ENCODE measurements around the gene ZFHX2. TPM values are rescaled to one million over a fixed set of nuclear protein-coding genes. Genes with fewer than 3 reads are reported as not detected.

ZFHX2 gene
- total and polyA plus RNA-seq, 8 donors = 2.9 to 6.2 (median 4.9) TPM

- DNase-seq (peak in 1 of 4 donors; percentile 63), ATAC-seq (no peak)
- H3K27ac ChIP-seq = no peak overlapping the region
- peaks cover 8 to 18% of the 10 kb centered on the region in 2 donors for H3K4me1 ChIP-seq
- H3K9me3 ChIP-seq = no peaks in the 10 kb centered on the region
- no peak overlapping the region for H3K4me3 ChIP-seq
- H3K27me3 ChIP-seq = peaks cover 23 to 68% of the 10 kb centered on the region in 2 donors
- no peak for TF ChIP-seq CTCF (IDR thresholded peaks at IDR 0.05)
- H3K36me3 ChIP-seq = no peaks in the 10 kb centered on the region
- intact Hi-C loops (cut with DNase I) = no loop called here
Measured at GRCh38 chr14:23580948-23581281, 29.4 kb upstream of the ZFHX2 start.

- H3K4me1 ChIP-seq = peaks cover 8 to 20% of the 10 kb centered on the region in 2 donors
- no peak overlapping the region for H3K4me3 ChIP-seq
- no peak for ATAC-seq
- peaks cover 28 to 74% of the 10 kb centered on the region in 2 donors for H3K27me3 ChIP-seq
- intact Hi-C loops (cut with DNase I) = no loop called here
- peak in 1 of 4 donors; percentile 60 for DNase-seq
- no peak for TF ChIP-seq CTCF (IDR thresholded peaks at IDR 0.05)
- no peak overlapping the region for H3K27ac ChIP-seq
- H3K36me3 ChIP-seq = no peaks in the 10 kb centered on the region
- H3K9me3 ChIP-seq = no peaks in the 10 kb centered on the region
Measured at GRCh38 chr14:23580152-23580926, 28.8 kb upstream of the ZFHX2 start.

- Histone ChIP-seq H3K27ac (no peak overlapping the region), H3K4me1 (peaks cover 8 to 20% of the 10 kb centered on the region in 2 donors), H3K27me3 (peaks cover 34 to 80% of the 10 kb centered on the region in 2 donors), H3K36me3 (no peaks in the 10 kb centered on the region), H3K9me3 (no peaks in the 10 kb centered on the region), H3K4me3 (no peak overlapping the region)
- intact Hi-C loops (cut with DNase I) = no loop called here
- no peak for ATAC-seq
- DNase-seq = no peak
- TF ChIP-seq CTCF (IDR thresholded peaks at IDR 0.05) = no peak
Measured at GRCh38 chr14:23579739-23580138, 28.2 kb upstream of the ZFHX2 start.

GRCh38 chr14:23579311-23579630 lies 27.7 kb upstream of the ZFHX2 start:
- peaks cover 8 to 20% of the 10 kb centered on the region in 2 donors for H3K4me1 ChIP-seq
- no peak overlapping the region for H3K4me3 ChIP-seq
- no peak overlapping the region for H3K27ac ChIP-seq
- DNase-seq = no peak
- no peaks in the 10 kb centered on the region for H3K9me3 ChIP-seq
- peaks cover 36 to 85% of the 10 kb centered on the region in 2 donors for H3K27me3 ChIP-seq
- no peaks in the 10 kb centered on the region for H3K36me3 ChIP-seq
- no peak for ATAC-seq
- intact Hi-C loops (cut with DNase I) = no loop called here
- no peak for TF ChIP-seq CTCF (IDR thresholded peaks at IDR 0.05)

GRCh38 chr14:23578560-23579310 lies 27.2 kb upstream of the ZFHX2 start, which contains the start of gene JPH4:
Gene JPH4 (minus strand): TSS chr14:23578790. CDS start chr14:23577453, 1,337 bp downstream.
- ATAC-seq (no peak), DNase-seq (peak in 1 of 4 donors; percentile 53)
- intact Hi-C loops (cut with DNase I) = no loop called here
- no peak within 1 kb of the TSS for H3K4me3 ChIP-seq
- TF ChIP-seq CTCF (IDR thresholded peaks at IDR 0.05) = no peak
- peaks cover 8 to 20% of the 10 kb centered on the region in 2 donors for H3K4me1 ChIP-seq
- H3K9me3 ChIP-seq = no peaks in the 10 kb centered on the region
- no peak within 1 kb of the TSS for H3K27ac ChIP-seq
- H3K36me3 ChIP-seq = no peaks in the 10 kb centered on the region
- H3K27me3 ChIP-seq = peaks cover 36 to 87% of the 10 kb centered on the region in 2 donors

Measured in left lung (tissue), 10 donors.